MM.1S (cell line): Measurements from ENCODE around the gene CDCA5.
A peak's percentile ranks its signal among the peaks of the same experiment; 100 is the strongest.

Source experiments
- DNase-seq: peaks from one replicate; pipeline ENCODE4 v3.0.0-alpha.2; 2015
- H2AFZ ChIP-seq: fragments of 300-600 bp; sonication (generic); 2 replicates; pipeline ENCODE4 v1.6.0; 2016; ENCODE audit warnings: antibody characterized with exemption, low read length
- H3F3A ChIP-seq: fragments of 300-600 bp; sonication (generic); 2 replicates; pipeline ENCODE4 v1.6.1; 2016; ENCODE audit warnings: mild to moderate bottlenecking, antibody characterized with exemption, low read length, moderate library complexity, mixed read lengths; ENCODE audit not compliant: insufficient read depth
- H3K27ac ChIP-seq: fragments of 300-600 bp; sonication (generic); 2 replicates; pipeline ENCODE4 v1.5.1; 2016; ENCODE audit warnings: mild to moderate bottlenecking, low read length
- H3K27me3 ChIP-seq: fragments of 300-600 bp; sonication (generic); replicated peaks from 2 replicates; pipeline ENCODE4 v1.6.0; 2016; ENCODE audit warnings: low read length; ENCODE audit not compliant: insufficient read depth
- H3K36me3 ChIP-seq: fragments of 300-600 bp; sonication (generic); replicated peaks from 2 replicates; pipeline ENCODE4 v1.6.1; 2016; ENCODE audit warnings: mild to moderate bottlenecking, low read length, mixed read lengths; ENCODE audit not compliant: insufficient read depth
- H3K4me1 ChIP-seq: fragments of 300-600 bp; sonication (generic); 2 replicates; pipeline ENCODE4 v1.6.1; 2016; ENCODE audit warnings: low read length, mixed read lengths
- H3K4me2 ChIP-seq: fragments of 300-600 bp; sonication (generic); 2 replicates; pipeline ENCODE4 v1.6.0; 2016; ENCODE audit warnings: low read depth, low read length
- H3K4me3 ChIP-seq: fragments of 300-600 bp; sonication (generic); 2 replicates; pipeline ENCODE4 v1.5.1; 2016; ENCODE audit warnings: low read length, mixed read lengths
- H3K79me2 ChIP-seq: fragments of 300-600 bp; sonication (generic); 2 replicates; pipeline ENCODE4 v1.6.1; 2016; ENCODE audit warnings: mixed run types, low read length, mixed read lengths
- H3K9ac ChIP-seq: fragments of 300-600 bp; sonication (generic); 2 replicates; pipeline ENCODE4 v1.6.1; 2016; ENCODE audit warnings: low read length, mixed read lengths
- H3K9me2 ChIP-seq: fragments of 300-600 bp; sonication (generic); replicated peaks from 2 replicates; pipeline ENCODE4 v1.6.1; 2016; ENCODE audit warnings: mild to moderate bottlenecking, low read length, mixed read lengths; ENCODE audit not compliant: insufficient read depth
- H3K9me3 ChIP-seq: fragments of 300-600 bp; sonication (generic); replicated peaks from 2 replicates; pipeline ENCODE4 v1.6.1; 2016; ENCODE audit warnings: mild to moderate bottlenecking, low read length, mixed read lengths; ENCODE audit not compliant: insufficient read depth
- H4K20me1 ChIP-seq: fragments of 300-600 bp; sonication (generic); 2 replicates; pipeline ENCODE4 v1.6.1; 2016; ENCODE audit warnings: mild to moderate bottlenecking, low read length, moderate library complexity, mixed read lengths; ENCODE audit not compliant: insufficient read depth
- EZH2 ChIP-seq: fragments of 300-600 bp; sonication (generic); optimal IDR thresholded peaks from 2 replicates; pipeline ENCODE3; 2017; ENCODE audit warnings: low read depth, mild to moderate bottlenecking, antibody characterized with exemption, low read length, mixed read lengths
- EZH2phosphoT487 ChIP-seq: fragments of 300-600 bp; sonication (generic); IDR thresholded peaks from 2 replicates; pipeline ENCODE4 v1.6.1; 2018; ENCODE audit warnings: antibody characterized with exemption, low read length
- TF ChIP-seq, protein P1 (sequence below): fragments of 300-600 bp; sonication (generic); IDR thresholded peaks from 2 replicates; pipeline ENCODE4 v1.5.1; 2016; ENCODE audit warnings: antibody characterized with exemption, low read length, mixed read lengths

The CDCA5 gene

GRCh38 chr11:65084598-65085375, 947 bp upstream of the CDCA5 start:
- H3K4me3 ChIP-seq = peak overlapping the region; percentile 84
- peaks cover 79% of the 10 kb centered on the region for H3K79me2 ChIP-seq
- H4K20me1 ChIP-seq = no peaks in the 10 kb centered on the region
- peak overlapping the region; percentile 74; the same call in 1 of the 2 replicates for H3K27ac ChIP-seq
- peaks cover 3% of the 10 kb centered on the region; the same call in 1 of the 2 replicates for H3K36me3 ChIP-seq
- peaks cover 57% of the 10 kb centered on the region for H3K4me1 ChIP-seq
- peak overlapping the region; percentile 92 for H3K4me2 ChIP-seq
- H3K9ac ChIP-seq = peak overlapping the region; percentile 88
- peaks cover 32% of the 10 kb centered on the region for H3F3A ChIP-seq
- TF ChIP-seq EZH2phosphoT487 (no peak), EZH2 (no peak)
- TF ChIP-seq, protein P1, sequence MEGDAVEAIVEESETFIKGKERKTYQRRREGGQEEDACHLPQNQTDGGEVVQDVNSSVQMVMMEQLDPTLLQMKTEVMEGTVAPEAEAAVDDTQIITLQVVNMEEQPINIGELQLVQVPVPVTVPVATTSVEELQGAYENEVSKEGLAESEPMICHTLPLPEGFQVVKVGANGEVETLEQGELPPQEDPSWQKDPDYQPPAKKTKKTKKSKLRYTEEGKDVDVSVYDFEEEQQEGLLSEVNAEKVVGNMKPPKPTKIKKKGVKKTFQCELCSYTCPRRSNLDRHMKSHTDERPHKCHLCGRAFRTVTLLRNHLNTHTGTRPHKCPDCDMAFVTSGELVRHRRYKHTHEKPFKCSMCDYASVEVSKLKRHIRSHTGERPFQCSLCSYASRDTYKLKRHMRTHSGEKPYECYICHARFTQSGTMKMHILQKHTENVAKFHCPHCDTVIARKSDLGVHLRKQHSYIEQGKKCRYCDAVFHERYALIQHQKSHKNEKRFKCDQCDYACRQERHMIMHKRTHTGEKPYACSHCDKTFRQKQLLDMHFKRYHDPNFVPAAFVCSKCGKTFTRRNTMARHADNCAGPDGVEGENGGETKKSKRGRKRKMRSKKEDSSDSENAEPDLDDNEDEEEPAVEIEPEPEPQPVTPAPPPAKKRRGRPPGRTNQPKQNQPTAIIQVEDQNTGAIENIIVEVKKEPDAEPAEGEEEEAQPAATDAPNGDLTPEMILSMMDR = no peak
- no peaks in the 10 kb centered on the region for H3K27me3 ChIP-seq
- no peaks in the 10 kb centered on the region for H3K9me3 ChIP-seq
- no peaks in the 10 kb centered on the region for H3K9me2 ChIP-seq
- DNase-seq = no peak
- 0 out of 2 replicates have a peak overlapping the region, but pooled peaks have one; percentile 71 for H2AFZ ChIP-seq

DNA sequence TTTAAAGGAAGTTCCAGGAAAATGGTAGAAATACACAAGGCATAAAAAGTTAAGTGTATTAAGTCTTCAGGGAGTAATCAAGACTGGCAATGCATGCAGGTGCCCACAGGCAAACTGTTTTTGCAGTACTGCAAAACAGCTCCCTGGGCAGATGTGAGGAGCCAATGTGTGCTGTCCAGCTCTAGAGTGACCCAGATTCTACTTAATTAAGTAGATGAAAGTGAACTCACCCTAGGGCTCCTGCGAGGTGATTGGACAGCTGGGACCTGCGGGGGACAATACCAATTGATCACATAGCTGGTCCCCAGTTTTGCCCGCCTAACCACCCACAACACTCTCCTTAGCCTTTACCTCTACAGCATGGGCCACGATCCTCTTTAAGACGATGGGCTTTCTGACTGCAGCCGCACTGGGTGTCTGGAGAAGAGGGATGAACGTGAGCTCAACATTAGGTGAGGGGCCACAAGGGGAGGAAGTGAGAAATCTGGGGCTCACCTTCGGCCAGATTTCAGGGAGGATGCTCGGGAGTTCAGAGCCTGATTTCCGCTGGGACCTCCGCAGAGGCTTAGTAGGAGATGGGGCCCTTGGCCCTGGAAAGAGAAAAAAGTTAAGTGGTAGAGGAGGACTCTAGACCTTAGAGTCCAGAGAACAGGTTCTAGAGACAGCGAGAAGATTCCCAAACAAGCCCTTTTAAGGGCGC, 556 bp downstream of the CDCA5 start:
- H3K36me3 ChIP-seq = peaks cover 3% of the 10 kb centered on the region; the same call in 1 of the 2 replicates

DNA sequence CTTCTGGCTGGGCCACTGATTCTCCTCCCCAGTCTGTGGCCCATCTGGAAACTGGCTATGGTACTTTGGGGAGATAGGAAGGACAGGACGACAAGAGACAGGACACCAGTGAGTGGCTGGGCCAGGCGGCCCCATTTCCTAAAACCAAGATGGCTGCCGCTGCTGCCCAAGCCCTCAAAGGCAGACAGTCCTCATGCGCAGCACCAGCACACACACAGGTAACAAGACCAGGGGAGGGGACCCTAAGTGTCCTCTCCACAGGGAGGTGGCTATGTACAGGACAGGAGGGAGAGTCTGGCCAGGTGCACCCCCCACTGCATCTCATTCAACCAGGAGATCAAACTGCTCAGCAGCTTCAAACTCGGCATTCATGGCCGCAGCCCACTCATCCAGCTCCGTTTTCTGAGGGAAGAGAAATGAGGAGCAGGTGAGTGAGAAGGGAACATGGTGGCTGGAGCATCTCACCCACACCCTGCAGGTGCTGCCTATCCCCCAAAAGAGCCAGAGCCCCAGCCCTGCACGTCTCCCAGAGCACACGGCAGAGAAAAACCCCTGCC, 5.0 kb downstream of the CDCA5 start:
- peaks cover 18% of the 10 kb centered on the region; the same call in 1 of the 2 replicates for H3F3A ChIP-seq
- TF ChIP-seq, protein P1 = no peak
- no peak for TF ChIP-seq EZH2
- H3K4me1 ChIP-seq = peaks cover 30% of the 10 kb centered on the region
- H3K4me3 ChIP-seq = no peak overlapping the region
- peak overlapping the region; percentile 12; the same call in 1 of the 2 replicates for H3K4me2 ChIP-seq
- H3K27me3 ChIP-seq = no peaks in the 10 kb centered on the region
- no peak overlapping the region for H3K9ac ChIP-seq
- H3K79me2 ChIP-seq = peaks cover 70% of the 10 kb centered on the region
- H3K27ac ChIP-seq = peak overlapping the region; percentile 37; the same call in 1 of the 2 replicates
- no peaks in the 10 kb centered on the region for H3K9me3 ChIP-seq
- H4K20me1 ChIP-seq = no peaks in the 10 kb centered on the region
- no peak overlapping the region for H2AFZ ChIP-seq
- DNase-seq = no peak
- H3K9me2 ChIP-seq = no peaks in the 10 kb centered on the region
- 0 out of 2 replicates have a peak, but pooled peaks cover 6% of the 10 kb centered on the region for H3K36me3 ChIP-seq

More for the DNA sequence above, 556 bp downstream of the CDCA5 start:
- Histone ChIP-seq H3K27ac (peak overlapping the region; percentile 74), H3K4me1 (peaks cover 57% of the 10 kb centered on the region), H3K4me2 (peak overlapping the region; percentile 85), H3F3A (peaks cover 30% of the 10 kb centered on the region), H4K20me1 (no peaks in the 10 kb centered on the region), H3K79me2 (peaks cover 93% of the 10 kb centered on the region), H2AFZ (peak overlapping the region; percentile 71), H3K9me2 (no peaks in the 10 kb centered on the region), H3K9ac (peak overlapping the region; percentile 88), H3K9me3 (no peaks in the 10 kb centered on the region), H3K27me3 (no peaks in the 10 kb centered on the region), H3K4me3 (peak overlapping the region; percentile 84)
- TF ChIP-seq, protein P1 = no peak
- TF ChIP-seq EZH2phosphoT487 (no peak), EZH2 (no peak)
- no peak for DNase-seq
